Measurements from ENCODE around the gene LRRC26.

DNA sequence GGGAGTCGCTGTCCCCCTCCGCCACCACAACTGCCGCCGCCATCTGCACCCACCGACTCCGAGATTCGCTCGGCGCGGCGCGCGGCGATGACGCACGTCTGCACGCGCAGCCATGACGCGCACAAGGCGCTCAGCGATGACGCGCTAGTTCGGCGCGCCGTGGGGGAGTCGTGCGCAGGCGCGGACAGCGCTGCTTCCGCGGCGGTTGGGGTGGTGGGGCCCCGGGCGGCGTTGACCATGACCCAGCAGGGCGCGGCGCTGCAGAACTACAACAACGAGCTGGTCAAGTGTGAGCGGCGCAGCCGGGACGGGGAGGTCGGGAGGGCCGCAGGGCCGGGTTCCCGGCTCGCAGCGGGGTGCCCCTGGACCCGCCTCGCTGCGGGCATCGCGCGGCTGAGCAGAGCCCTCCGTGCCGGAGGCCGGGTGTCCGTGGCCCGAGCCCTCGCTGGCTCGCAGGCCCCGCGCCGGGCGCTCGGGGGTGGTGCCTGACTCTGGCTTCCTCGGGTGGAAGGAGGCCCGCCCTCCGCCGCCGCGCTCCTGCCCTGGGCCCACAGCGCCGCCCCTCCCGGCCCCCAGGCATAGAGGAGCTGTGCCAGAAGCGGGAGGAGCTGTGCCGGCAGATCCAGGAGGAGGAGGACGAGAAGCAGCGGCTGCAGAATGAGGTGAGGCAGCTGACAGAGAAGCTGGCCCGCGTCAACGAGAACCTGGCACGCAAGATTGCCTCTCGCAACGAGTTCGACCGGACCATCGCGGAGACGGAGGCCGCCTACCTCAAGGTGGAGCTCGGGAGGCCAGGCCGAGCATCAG, 18.8 kb upstream of the LRRC26 start, which contains the start of the genes ANAPC2 and SSNA1:
- TF ChIP-seq SUZ12 (IDR thresholded peaks at IDR 0.05) (no peak), TARDBP (IDR thresholded peaks at IDR 0.05) (no peak), SP1 (IDR thresholded peaks at IDR 0.05) (no peak), FOXA1 (IDR thresholded peaks at IDR 0.05) (no peak), L3MBTL2 (conservative IDR thresholded peaks at IDR 0.05) (no peak), FOXM1 (IDR thresholded peaks at IDR 0.05; ENCODE audit: borderline replicate concordance) (no peak), CTBP1 (IDR thresholded peaks at IDR 0.05; ENCODE audit: borderline replicate concordance) (no peak), BHLHE40 (IDR thresholded peaks at IDR 0.05; ENCODE audit: borderline replicate concordance) (no peak), ARNT (IDR thresholded peaks at IDR 0.05) (0 out of 2 replicates have a peak, but pooled peaks have one; percentile 3), ZNF384 (IDR thresholded peaks at IDR 0.05) (no peak)
- TF ChIP-seq, protein P1, sequence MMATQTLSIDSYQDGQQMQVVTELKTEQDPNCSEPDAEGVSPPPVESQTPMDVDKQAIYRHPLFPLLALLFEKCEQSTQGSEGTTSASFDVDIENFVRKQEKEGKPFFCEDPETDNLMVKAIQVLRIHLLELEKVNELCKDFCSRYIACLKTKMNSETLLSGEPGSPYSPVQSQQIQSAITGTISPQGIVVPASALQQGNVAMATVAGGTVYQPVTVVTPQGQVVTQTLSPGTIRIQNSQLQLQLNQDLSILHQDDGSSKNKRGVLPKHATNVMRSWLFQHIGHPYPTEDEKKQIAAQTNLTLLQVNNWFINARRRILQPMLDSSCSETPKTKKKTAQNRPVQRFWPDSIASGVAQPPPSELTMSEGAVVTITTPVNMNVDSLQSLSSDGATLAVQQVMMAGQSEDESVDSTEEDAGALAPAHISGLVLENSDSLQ (IDR thresholded peaks at IDR 0.05) = no peak
